ENCODE results near the gene OSCP1. TPM values are rescaled to one million over a fixed set of nuclear protein-coding genes. Genes with fewer than 3 reads are reported as not detected.

The OSCP1 gene, protein sequence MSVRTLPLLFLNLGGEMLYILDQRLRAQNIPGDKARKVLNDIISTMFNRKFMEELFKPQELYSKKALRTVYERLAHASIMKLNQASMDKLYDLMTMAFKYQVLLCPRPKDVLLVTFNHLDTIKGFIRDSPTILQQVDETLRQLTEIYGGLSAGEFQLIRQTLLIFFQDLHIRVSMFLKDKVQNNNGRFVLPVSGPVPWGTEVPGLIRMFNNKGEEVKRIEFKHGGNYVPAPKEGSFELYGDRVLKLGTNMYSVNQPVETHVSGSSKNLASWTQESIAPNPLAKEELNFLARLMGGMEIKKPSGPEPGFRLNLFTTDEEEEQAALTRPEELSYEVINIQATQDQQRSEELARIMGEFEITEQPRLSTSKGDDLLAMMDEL
- 12.4 and 12.8 TPM in 2 replicates for total RNA-seq

DNA sequence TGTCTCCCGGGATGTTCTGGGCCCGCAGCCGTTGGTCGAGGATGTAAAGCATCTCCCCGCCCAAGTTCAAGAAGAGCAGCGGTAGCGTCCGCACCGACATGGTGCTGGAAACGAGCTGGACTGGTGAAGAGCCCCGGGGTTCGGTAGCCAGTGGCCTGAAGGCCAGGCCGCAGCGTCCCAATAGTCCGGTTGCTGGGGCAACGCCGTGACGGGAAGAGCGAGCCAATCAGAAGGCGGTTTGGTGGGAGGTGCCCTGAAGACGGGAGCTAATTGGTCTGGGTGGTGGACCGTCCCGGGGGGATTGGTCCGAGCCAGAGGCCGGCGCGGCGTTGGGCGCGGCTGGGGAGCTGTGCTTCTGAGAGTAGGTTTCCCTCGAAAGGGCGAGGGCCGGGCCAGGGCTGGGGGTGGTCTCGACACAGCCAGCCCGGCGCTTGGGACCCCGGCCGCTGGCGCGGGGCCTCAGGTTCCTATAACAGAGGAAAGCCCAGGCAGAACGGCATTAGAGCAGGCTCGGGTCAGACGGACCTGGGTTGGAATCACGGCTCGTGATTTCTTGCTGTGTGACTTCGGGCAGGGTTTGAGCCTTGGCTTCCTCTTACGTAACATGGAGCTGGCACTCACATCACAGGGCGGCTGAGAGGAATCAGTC is at the start of gene OSCP1:
Gene OSCP1, minus strand, starts transcription at position 182 of the 649 bp plus-strand sequence. Its CDS starts 82 bp downstream, at position 100.

DNA sequence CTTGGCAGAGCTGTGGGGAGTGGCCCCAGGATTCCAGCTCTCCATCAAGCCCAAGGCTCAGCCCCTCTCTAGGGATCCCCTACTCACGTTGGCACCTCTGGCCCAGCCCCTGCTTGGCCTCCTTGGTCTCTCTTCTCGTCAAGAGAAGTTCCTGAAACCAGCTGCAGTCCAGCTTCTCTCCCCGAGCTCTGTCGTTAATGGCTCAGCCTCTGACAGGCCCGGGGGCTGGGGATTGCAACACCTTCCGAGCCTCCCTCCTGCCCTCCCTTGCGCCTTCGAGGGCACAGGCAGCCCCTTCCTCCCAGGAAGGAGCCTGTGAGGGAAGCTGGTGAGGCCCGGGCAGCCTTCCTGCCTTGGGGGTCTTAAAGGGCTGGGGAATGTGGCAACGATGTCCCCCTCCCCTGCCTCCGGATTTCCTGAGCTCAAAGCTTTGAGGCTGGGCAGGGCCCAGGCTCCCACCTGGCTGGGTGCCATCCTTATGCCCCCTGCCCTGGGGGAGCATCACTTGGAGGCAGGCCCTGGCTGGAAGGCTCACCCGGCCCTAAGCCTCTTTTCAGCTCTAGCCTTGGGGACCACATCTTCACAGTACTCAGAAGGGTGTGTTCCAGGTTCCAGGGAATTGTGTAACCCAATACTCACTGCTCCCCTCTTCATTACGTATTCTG is 32.6 kb upstream of the OSCP1 start, which contains the start of gene CSF3R:
Gene CSF3R, minus strand, starts transcription at position 190 of the 665 bp plus-strand sequence. CDS start 3,417 bp downstream, outside the sequence.

DNA sequence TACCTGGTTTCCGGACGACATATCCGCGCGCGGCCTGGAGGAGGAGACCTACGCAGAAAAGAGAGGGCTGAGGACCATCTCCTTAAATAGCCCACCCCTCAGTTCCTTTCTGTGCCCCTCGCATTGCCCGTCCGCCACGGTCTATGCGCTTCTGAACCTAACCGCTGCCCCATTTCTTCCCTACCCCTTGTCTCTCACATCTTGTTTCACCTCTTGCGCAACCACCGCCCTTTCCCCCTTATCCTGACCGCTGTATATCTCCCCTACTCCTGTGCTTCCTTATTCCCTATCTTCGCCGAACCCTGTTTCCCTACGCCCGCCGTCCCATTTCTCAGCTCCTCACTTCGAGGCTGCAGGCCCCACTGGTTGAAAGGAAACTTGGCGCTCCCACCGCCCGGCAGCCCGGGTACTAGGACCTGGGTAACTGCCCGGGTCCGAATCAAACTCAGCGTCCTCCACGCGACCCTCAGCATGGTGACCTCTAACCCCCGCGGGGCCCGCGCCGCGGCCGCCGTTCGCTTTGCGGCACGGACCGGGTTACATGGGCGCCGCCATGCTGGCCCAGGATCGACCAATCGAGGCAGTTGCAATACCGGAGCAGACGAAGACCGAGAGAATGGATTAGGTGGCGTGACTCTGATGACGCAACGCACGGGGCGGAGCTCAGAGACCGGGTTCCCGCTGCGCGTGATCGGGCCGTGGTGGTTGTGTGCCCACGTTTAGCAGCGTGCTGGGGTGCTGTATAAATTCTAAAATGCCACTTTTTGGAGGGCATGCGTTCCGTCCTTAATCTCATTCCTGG is 13.8 kb upstream of the OSCP1 start, which contains the start of gene MRPS15:
Gene MRPS15, minus strand, starts transcription at position 582 of the 802 bp plus-strand sequence. Its CDS starts 109 bp downstream, at position 473.

DNA sequence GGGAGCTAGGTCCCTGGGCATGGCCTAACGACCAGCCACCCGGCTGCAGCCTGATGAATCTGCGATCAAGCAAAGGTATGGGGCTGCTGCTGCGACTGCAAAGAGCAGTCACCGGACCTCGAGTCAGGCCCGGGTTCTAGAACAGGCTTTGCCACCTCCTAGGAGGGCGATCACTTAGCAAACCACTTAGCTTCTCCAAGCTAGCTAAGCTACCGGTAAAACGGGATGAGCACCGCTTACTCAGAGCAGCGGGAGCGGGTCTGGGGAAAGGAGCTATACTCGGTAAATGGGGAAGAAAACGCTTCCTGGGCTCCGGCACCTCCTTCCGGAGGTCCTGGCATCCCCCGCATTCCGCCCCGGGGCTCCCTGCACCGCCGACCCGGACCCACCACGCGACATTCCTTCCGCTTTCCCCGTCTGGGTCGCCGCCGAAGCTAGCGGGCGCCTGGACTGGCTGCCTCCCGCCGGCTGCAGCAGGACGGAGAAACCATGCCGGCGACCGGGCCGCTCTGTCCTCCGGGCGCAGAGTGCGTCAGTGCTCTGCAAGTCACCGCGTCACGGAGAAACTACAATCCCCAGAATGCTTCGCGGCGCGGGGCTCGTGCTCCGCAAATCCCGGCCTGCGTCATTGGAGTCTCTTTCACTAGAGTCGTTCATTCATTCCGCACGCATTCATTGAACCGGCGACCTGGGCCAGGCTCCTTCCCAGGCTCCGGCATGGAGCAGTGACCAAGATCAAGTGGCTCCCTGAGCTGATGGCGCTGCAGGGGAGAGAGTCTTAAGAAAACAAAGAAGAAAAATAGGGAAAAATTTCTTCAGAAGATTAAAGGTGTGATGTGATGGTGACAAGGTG is 52.6 kb downstream of the OSCP1 start, which contains the start of gene LSM10:
Gene LSM10, minus strand, starts transcription at position 531 of the 853 bp plus-strand sequence. CDS start 3,779 bp downstream, outside the sequence.

DNA sequence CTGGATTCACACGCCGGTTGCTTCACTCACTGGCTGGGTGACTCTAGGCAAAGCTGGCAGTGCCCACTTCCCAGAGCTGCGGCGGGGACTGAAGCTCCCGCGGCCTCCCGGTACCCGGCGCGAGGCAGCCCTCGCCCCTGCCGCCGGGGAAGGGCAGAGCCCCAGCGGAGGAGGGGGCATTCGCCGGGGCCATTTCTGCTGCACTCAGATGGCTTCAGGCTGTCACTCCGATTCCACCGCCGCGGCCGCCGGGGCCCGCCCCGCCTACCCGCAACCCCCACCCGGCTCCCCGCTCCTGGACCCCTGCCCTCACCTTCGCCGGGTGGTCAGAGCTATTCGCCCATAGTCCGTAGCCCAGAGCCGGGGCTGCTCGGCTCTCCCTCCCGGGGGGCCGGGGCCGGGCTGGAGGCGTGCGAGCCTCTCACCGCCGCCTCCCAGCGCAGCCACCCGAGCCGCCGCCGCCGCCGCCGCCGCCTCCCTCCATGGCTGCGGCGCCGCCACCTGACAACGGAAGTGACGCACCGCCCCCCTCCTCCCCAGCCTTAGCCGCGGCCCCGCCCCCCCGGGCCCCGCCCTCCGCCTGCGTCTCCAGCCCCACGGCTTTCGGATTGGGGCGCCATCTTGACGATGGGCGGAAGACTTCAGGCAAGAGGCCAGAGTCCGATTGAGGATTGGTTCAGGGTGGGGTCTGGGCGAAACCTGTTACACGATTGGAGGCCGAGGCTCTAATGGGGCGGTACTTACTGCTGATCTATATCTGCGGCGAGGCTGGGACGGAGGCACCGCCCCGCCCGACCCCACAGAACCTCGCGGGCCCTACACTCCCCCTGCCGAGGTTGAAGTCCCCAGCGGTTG is 64.6 kb downstream of the OSCP1 start, which contains the start of gene STK40:
Gene STK40, minus strand, starts transcription at position 515 of the 855 bp plus-strand sequence. CDS start 24,592 bp downstream, outside the sequence.

Other genes starting within 250 kb of the OSCP1 start
- 68.1 and 83.3 TPM in 2 replicates for gene THRAP3, start 226.0 kb downstream of the OSCP1 start, total RNA-seq
- 1.8 and 5.0 TPM in 2 replicates for gene SH3D21, start 144.1 kb downstream of the OSCP1 start, total RNA-seq
- gene EVA1B, start 126.8 kb downstream of the OSCP1 start, total RNA-seq, result 116 and 133 TPM in 2 replicates
- gene STK40, start 64.5 kb downstream of the OSCP1 start, total RNA-seq, result 9.0 and 12.6 TPM in 2 replicates
- gene LSM10, start 52.5 kb downstream of the OSCP1 start, total RNA-seq, result 6.5 and 10.4 TPM in 2 replicates
- 74.3 and 75.0 TPM in 2 replicates for gene MRPS15, start 13.9 kb upstream of the OSCP1 start, total RNA-seq
- gene CSF3R, start 32.5 kb upstream of the OSCP1 start, total RNA-seq, result 0.09 and 0.28 TPM in 2 replicates